GM12878 (cell line): ENCODE measurements around the gene SMIM44. TPM values are rescaled to one million over a fixed set of nuclear protein-coding genes. Genes with fewer than 3 reads are reported as not detected.

Experiments
- ATAC-seq: fragments of 200-7000 bp; cut with Tn5 transposase; 3 replicates; pipeline ENCODE4 v1.9.1; 2020; ENCODE audit warnings: mild to moderate bottlenecking, moderate library complexity
- BruUV-seq: library from RNA; stranded (reverse); fragments of 400-500 nt; replicated peaks from 2 replicates; lab custom pipeline; 2021; lab: Mats Ljungman, UMichigan
- CTCF ChIA-PET: fragments of 300-600 bp; sonication (Branson Sonifier 250); formaldehyde crosslinking; extraction: SDS; loops from one replicate; lab custom pipeline; 2021; ENCODE audit warnings: inconsistent platforms; lab: Yijun Ruan, JAX
- POLR2A ChIA-PET: fragments of 350-600 bp; formaldehyde crosslinking; extraction: SDS; loops from one replicate; lab custom pipeline; 2021; ENCODE audit warnings: inconsistent platforms; lab: Charles Lee
- RAD21 ChIA-PET: fragments of 300-600 bp; sonication (Branson Sonifier 250); formaldehyde crosslinking; loops from one replicate; lab custom pipeline; 2023; ENCODE audit warnings: antibody characterized with exemption; ENCODE audit not compliant: unreplicated experiment; lab: Charles Lee
- SMC1A ChIA-PET: fragments of 300-600 bp; sonication (Branson Sonifier 250); formaldehyde crosslinking; loops from one replicate; lab custom pipeline; 2023; ENCODE audit not compliant: unreplicated experiment, uncharacterized antibody; lab: Charles Lee
- DNase-seq: peaks from one replicate; pipeline ENCODE4 v3.0.0-alpha.2; 2011; ENCODE audit warnings: low read depth, low spot score
- FAIRE-seq: peaks from 3 replicates; lab custom pipeline; 2011; peaks lifted over from hg19 to GRCh38; lab: Jason Lieb, UNC
- H2AFZ ChIP-seq: 2 replicates; pipeline ENCODE4 v1.6.0; 2011; ENCODE audit warnings: low read depth, low read length, control low read depth; ENCODE audit not compliant: control insufficient read depth
- H3K27ac ChIP-seq: 2 replicates; pipeline ENCODE4 v1.5.1; 2011; ENCODE audit warnings: control low read depth; ENCODE audit not compliant: control insufficient read depth, insufficient read depth
- H3K27me3 ChIP-seq, 2 experiments: replicated peaks in 1 of 2; 2 replicates each; pipeline versions ENCODE4 v1.6.0 to v1.6.1; 2011; ENCODE audit warnings: low read length in 1 of 2; ENCODE audit not compliant: control insufficient read depth in 2 of 2, insufficient read depth in 2 of 2
- H3K36me3 ChIP-seq, 2 experiments: 2 replicates each; pipeline ENCODE4 v1.5.1; 2011; ENCODE audit warnings: low read length in 1 of 2; ENCODE audit not compliant: control insufficient read depth in 2 of 2, insufficient read depth in 2 of 2
- H3K4me1 ChIP-seq: 2 replicates; pipeline ENCODE4 v1.6.1; 2011; ENCODE audit warnings: mild to moderate bottlenecking, low read length, moderate library complexity, mixed read lengths; ENCODE audit not compliant: control insufficient read depth, insufficient read depth
- H3K4me2 ChIP-seq: 2 replicates; pipeline ENCODE4 v1.6.0; 2011; ENCODE audit warnings: control low read depth; ENCODE audit not compliant: control insufficient read depth, insufficient read depth
- H3K4me3 ChIP-seq: fragments of 200-600 bp; sonication (generic); 2 replicates; pipeline ENCODE4 v1.5.1; 2016
- H3K79me2 ChIP-seq: 2 replicates; pipeline ENCODE4 v1.6.0; 2011; ENCODE audit warnings: low read length; ENCODE audit not compliant: control insufficient read depth, insufficient read depth
- H3K9ac ChIP-seq: 2 replicates; pipeline ENCODE4 v1.8.0; 2011; ENCODE audit warnings: low read length, control low read depth, mixed read lengths; ENCODE audit not compliant: control insufficient read depth, insufficient read depth
- H3K9me3 ChIP-seq: replicated peaks from 3 replicates; pipeline ENCODE4 v1.5.1; 2011; ENCODE audit warnings: mild to moderate bottlenecking, low read length; ENCODE audit not compliant: control insufficient read depth, insufficient read depth
- H4K20me1 ChIP-seq: 2 replicates; pipeline ENCODE4 v1.6.0; 2011; ENCODE audit not compliant: control insufficient read depth, insufficient read depth
- ATF7 ChIP-seq: fragments of 450-650 bp; IDR thresholded peaks from 2 replicates; pipeline ENCODE4 v1.6.1; 2016; ENCODE audit warnings: low read depth, mild to moderate bottlenecking
- BHLHE40 ChIP-seq, 2 experiments: fragments of 450-650 bp in 1 of 2; IDR thresholded peaks; 2 replicates each; pipeline ENCODE4 v1.6.1; 2011 to 2017; ENCODE audit warnings: low read depth in 2 of 2, borderline replicate concordance in 1 of 2, improper control_type of control experiment in 1 of 2, low read length in 1 of 2, mild to moderate bottlenecking in 1 of 2
- CUX1 ChIP-seq: IDR thresholded peaks from 2 replicates; pipeline ENCODE4 v1.6.1; 2012; ENCODE audit warnings: improper control_type of control experiment, low read depth, low read length; ENCODE audit not compliant: insufficient replicate concordance
- EP300 ChIP-seq, 2 experiments: fragments of 150-350 bp in 1 of 2; IDR thresholded peaks; 2 replicates each; pipeline ENCODE4 v1.6.1; 2011 to 2012; ENCODE audit warnings: low read depth in 2 of 2, low read length in 2 of 2, borderline replicate concordance in 1 of 2, improper control_type of control experiment in 1 of 2, inconsistent platforms in 1 of 2; ENCODE audit not compliant: control insufficient read depth in 1 of 2
- GATAD2B ChIP-seq: fragments of 450-650 bp; conservative IDR thresholded peaks from 2 replicates; pipeline ENCODE4 v1.6.1; 2017; ENCODE audit warnings: low read depth, mild to moderate bottlenecking, moderate library complexity
- HDAC2 ChIP-seq: fragments of 200-600 bp; sonication (generic); IDR thresholded peaks from 2 replicates; pipeline ENCODE4 v1.6.1; 2017
- MLLT1 ChIP-seq: fragments of 450-650 bp; IDR thresholded peaks from 2 replicates; pipeline ENCODE4 v1.6.1; 2016; ENCODE audit warnings: mild to moderate bottlenecking
- SREBF1 ChIP-seq: IDR thresholded peaks from 2 replicates; pipeline ENCODE4 v1.6.1; 2012; ENCODE audit warnings: mild to moderate bottlenecking, low read length
- TARDBP ChIP-seq: IDR thresholded peaks from 2 replicates; pipeline ENCODE4 v1.6.1; 2016; ENCODE audit warnings: borderline replicate concordance
- ZNF24 ChIP-seq: fragments of 450-650 bp; IDR thresholded peaks from 2 replicates; pipeline ENCODE4 v1.6.1; 2017; ENCODE audit warnings: antibody characterized with exemption, mild to moderate bottlenecking
- WGBS: methylation state at CpG from one replicate; pipeline ENCODE4 v1.1.6; 2016; ENCODE audit warnings: low lambda C conversion rate; ENCODE audit not compliant: insufficient replicate concordance, insufficient coverage; ENCODE audit errors: missing lambda C conversion rate; 5-methylcytosine and 5-hydroxymethylcytosine counted together
- in situ Hi-C: fragments of 300-500 bp; cut with MboI; formaldehyde crosslinking; loops from 9 replicates; pipeline ENCODE4 v1.14.3; 2018; ENCODE audit warnings: mixed read lengths
- intact Hi-C: fragments of 100-400 bp; cut with micrococcal nuclease; formaldehyde crosslinking; loops from one replicate; pipeline ENCODE4 v1.14.2; 2022; ENCODE audit not compliant: unreplicated experiment
- polyA plus RNA-seq, 11 experiments: library from polyadenylated mRNA; depleted of rRNA in 4 of 11; unstranded in 6 of 11; stranded (reverse) in 5 of 11; fragments of >200 nt; fragmentation: Nextera tagmentation in 4 of 11; fragmentation: Illumina TruSeq in 1 of 11; extraction: Ambion mirVana in 4 of 11; extraction: Trizol in 1 of 11; gene quantifications; 1 replicate in 1 of 11; 2 replicates in 10 of 11; pipeline versions ENCODE4 v1.2.1 to v1.2.3, GENCODE V29; 2011 to 2016; ENCODE audit warnings: inconsistent platforms in 2 of 11, missing spikeins in 2 of 11, low read depth in 1 of 11
- total RNA-seq, 4 experiments: library from RNA; depleted of rRNA in 3 of 4; stranded (reverse); fragments of >200 nt in 3 of 4; fragmentation: Illumina TruSeq in 1 of 4; extraction: Trizol in 1 of 4; gene quantifications; 2 replicates each; pipeline versions ENCODE4 v1.2.1 to v1.2.3, GENCODE V29; 2013 to 2021

The SMIM44 gene
- total and polyA plus RNA-seq, 10 of the 15 experiments (the other 5 are each of a cell fraction or from before 2014, with no cell fraction given), result not detected

- RAD21 ChIA-PET, result no interaction called here
- H3K4me2 ChIP-seq, result no peak overlapping the region
- no peak overlapping the region for H3K9ac ChIP-seq
- TF ChIP-seq ATF7, result no peak
- TF ChIP-seq HDAC2, result no peak
- intact Hi-C loops (no loop called here), in situ Hi-C loops (no loop called here)
- H3K4me3 ChIP-seq, result no peak overlapping the region
- H3K4me1 ChIP-seq, result no peaks in the 10 kb centered on the region
- POLR2A ChIA-PET, result no interaction called here
- no peaks in the 10 kb centered on the region for H3K27me3 ChIP-seq
- no peaks in the 10 kb centered on the region for H4K20me1 ChIP-seq
- CTCF ChIA-PET, result no interaction called here
- no peak overlapping the region for H2AFZ ChIP-seq
- FAIRE-seq (no peak), ATAC-seq (no peak), DNase-seq (no peak)
- no peaks in the 10 kb centered on the region for H3K9me3 ChIP-seq
- 93% methylated on average over 34 of the region's 37 CpGs for WGBS
- SMC1A ChIA-PET, result no interaction called here
- BruUV-seq, result no TSS peak
- peaks cover 12 to 30% of the 10 kb centered on the region in 2 experiments; a peak in 3 of 4 replicates for H3K36me3 ChIP-seq
- H3K27ac ChIP-seq, result no peak overlapping the region
- H3K79me2 ChIP-seq, result no peaks in the 10 kb centered on the region
Observed at GRCh38 chr19:3455960-3456601, 27.2 kb downstream of the SMIM44 start.

- no peak overlapping the region for H3K9ac ChIP-seq
- H2AFZ ChIP-seq, result no peak overlapping the region
- intact Hi-C loops (no loop called here), in situ Hi-C loops (no loop called here)
- ChIA-PET POLR2A (no interaction called here), RAD21 (no interaction called here), CTCF (no interaction called here), SMC1A (no interaction called here)
- H3K27me3 ChIP-seq, result no peaks in the 10 kb centered on the region
- ATAC-seq, result no peak
- no peak overlapping the region for H3K4me2 ChIP-seq
- H3K4me1 ChIP-seq, result no peaks in the 10 kb centered on the region
- 74% methylated on average over 7 of the region's 7 CpGs for WGBS
- DNase-seq, result no peak
- H3K79me2 ChIP-seq, result no peaks in the 10 kb centered on the region
- H3K36me3 ChIP-seq, result peaks cover 12 to 32% of the 10 kb centered on the region in 2 experiments; a peak in 3 of 4 replicates
- no peak overlapping the region for H3K4me3 ChIP-seq
- no peaks in the 10 kb centered on the region for H3K9me3 ChIP-seq
- no TSS peak for BruUV-seq
- H3K27ac ChIP-seq, result no peak overlapping the region
- no peaks in the 10 kb centered on the region for H4K20me1 ChIP-seq
- FAIRE-seq, result peak; percentile 66
- TF ChIP-seq MLLT1 (no peak), SREBF1 (no peak), BHLHE40 (IDR thresholded peaks at IDR 0.05; ENCODE audit: borderline replicate concordance in 1 of 2, low read depth in 2 of 2, low read length in 1 of 2) (no peak), CUX1 (no peak), GATAD2B (no peak), ZNF24 (no peak), TARDBP (no peak), EP300 (IDR thresholded peaks at IDR 0.05; ENCODE audit: borderline replicate concordance in 1 of 2, control insufficient read depth in 1 of 2, low read depth in 2 of 2, low read length in 2 of 2) (no peak)
Observed at GRCh38 chr19:3455393-3455955, 27.8 kb downstream of the SMIM44 start.
